PC-9 (cell line): ENCODE data around the gene EYS.

Experiments
- CTCF ChIP-seq: fragments of 200-600 bp; sonication (generic); conservative IDR thresholded peaks from 2 replicates; pipeline ENCODE4 v1.6.1; 2017; ENCODE audit warnings: mixed run types, antibody characterized with exemption, mild to moderate bottlenecking, moderate library complexity
- EZH2 ChIP-seq: fragments of 200-600 bp; sonication (generic); IDR thresholded peaks from 2 replicates; pipeline ENCODE4 v1.8.0; 2017; ENCODE audit warnings: antibody characterized with exemption, low read depth

- no peak for TF ChIP-seq CTCF
- TF ChIP-seq EZH2: no peak
Measured at GRCh38 chr6:65631711-65632110, 75.3 kb downstream of the EYS start.
